ENCODE measurements around the gene VTI1A. TPM values are rescaled to one million over a fixed set of nuclear protein-coding genes. Genes with fewer than 3 reads are reported as not detected.

The VTI1A gene
- total and polyA plus RNA-seq, 2 of the 13 experiments (the other 11 are each of a cell fraction or from before 2014, with no cell fraction given): 11.7 to 32.7 TPM

DNA sequence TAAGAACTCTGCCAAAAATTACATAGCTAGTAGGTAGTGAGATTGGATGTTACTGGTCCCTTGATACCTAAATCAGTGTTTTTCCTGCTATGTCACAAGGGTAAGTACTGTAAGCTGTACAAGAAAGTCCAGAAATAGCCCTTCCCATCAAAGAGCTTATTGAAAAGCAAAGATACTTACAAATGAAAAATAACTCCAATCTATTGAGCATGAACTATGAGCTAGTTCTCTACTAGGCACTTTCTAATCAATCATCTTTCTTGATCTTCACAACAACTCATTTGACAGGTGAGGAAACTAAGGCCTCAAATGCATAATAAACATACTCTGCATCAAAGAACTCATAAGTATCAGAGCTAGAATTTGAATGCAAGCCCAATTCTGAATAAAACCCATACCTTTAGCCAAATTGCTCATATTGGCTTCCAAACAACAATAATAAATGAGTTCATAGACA lies 253.2 kb downstream of the VTI1A start:
- no peak overlapping the region for H3K4me3 ChIP-seq (replicated peaks in 1 of 3; ENCODE audit: insufficient read depth in 1 of 3, low read depth in 2 of 3, low read length in 3 of 3)
- no peak for TF ChIP-seq ZNF484 (CRISPR knock-in tag; IDR thresholded peaks at IDR 0.05; ENCODE audit: borderline replicate concordance, low read depth)
- no peak for TF ChIP-seq ZNF274 (CRISPR knock-in tag; IDR thresholded peaks at IDR 0.05)
- TF ChIP-seq ZNF605 (CRISPR knock-in tag; IDR thresholded peaks at IDR 0.05): no peak
- no peak for TF ChIP-seq CENPX (CRISPR knock-in tag; IDR thresholded peaks at IDR 0.05)
- TF ChIP-seq NCOA1 (CRISPR knock-in tag; IDR thresholded peaks at IDR 0.05): no peak
- H3K9ac ChIP-seq (ENCODE audit: insufficient read depth, low read depth, low read length): no peak overlapping the region
- CTCF ChIA-PET (ENCODE audit: low intra/inter-chr PET ratio, low total read pairs): no interaction called here
- DNase-seq (ENCODE audit: low spot score): no peak
- H3K27ac ChIP-seq (ENCODE audit: extremely low read length, insufficient read depth, low read length): no peak overlapping the region
- FAIRE-seq: no peak
- no peaks in the 10 kb centered on the region for H3K79me2 ChIP-seq (ENCODE audit: insufficient read depth, low read length)
- H3K4me1 ChIP-seq (ENCODE audit: insufficient read depth, low read length): peaks cover 37% of the 10 kb centered on the region
- H2AFZ ChIP-seq (ENCODE audit: low read length): no peak overlapping the region
- H3K36me3 ChIP-seq (replicated peaks in 1 of 2; ENCODE audit: control insufficient read depth in 1 of 2, insufficient read depth in 2 of 2, low read length in 2 of 2): no peaks in the 10 kb centered on the region
- POLR2A ChIA-PET: interaction anchor here (1.0 kb wide), 1 partner anchor 17 kb away, joined by 3 read pairs; no protein-coding TSS in a partner anchor
- H3K9me3 ChIP-seq (ENCODE audit: low read length): no peaks in the 10 kb centered on the region
- BruUV-seq (replicated peaks): no TSS peak
- H3K4me2 ChIP-seq (ENCODE audit: low read depth, low read length): no peak overlapping the region
- H4K20me1 ChIP-seq (ENCODE audit: insufficient read depth, low read length): no peaks in the 10 kb centered on the region
- ATAC-seq: no peak
- H3K27me3 ChIP-seq (ENCODE audit: control insufficient read depth in 1 of 2, insufficient read depth in 2 of 2, low read length in 2 of 2): no peaks in the 10 kb centered on the region
- in situ Hi-C loops (cut with HindIII; ENCODE audit: extremely low pct_ligation_motif_present, low pct_unique_long_range_greater_than_20kb) (no loop called here), intact Hi-C loops (cut with micrococcal nuclease; ENCODE audit: unreplicated experiment) (no loop called here)

DNA sequence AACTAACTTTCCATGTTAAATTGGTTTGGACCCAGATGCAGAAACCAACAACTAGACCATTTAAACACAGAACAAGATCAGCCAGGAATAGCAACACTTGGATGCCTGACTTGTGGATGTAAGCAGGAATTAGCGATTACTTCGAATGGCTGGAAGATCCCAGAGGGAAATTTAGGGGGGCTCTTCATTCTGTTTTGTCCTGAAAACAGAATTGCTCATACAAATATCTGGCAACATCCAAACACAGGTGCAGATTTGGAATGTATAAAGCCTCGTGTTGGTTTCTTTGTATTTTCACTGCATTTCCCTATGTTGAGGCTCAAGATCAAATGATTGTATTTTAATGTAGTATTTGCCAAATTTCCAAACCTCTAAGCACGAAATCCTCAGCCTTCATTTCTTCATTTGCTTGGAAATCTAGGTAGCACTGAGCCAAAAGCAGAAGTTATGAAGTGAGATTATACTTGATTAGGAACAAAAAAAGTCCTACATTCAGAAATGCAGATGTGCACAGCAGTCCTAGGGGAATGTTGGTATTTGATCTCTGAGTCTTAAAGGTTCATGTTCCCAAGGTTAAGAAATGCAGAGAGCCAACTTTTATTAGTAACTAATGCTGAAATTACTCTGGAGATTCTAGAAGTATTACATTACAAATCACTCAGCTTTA lies 254.3 kb downstream of the VTI1A start:
- intact Hi-C loops (cut with micrococcal nuclease; ENCODE audit: unreplicated experiment): no loop called here
- H3K79me2 ChIP-seq (ENCODE audit: insufficient read depth, low read length): no peaks in the 10 kb centered on the region
- no peak overlapping the region for H2AFZ ChIP-seq (ENCODE audit: low read length)
- POLR2A ChIA-PET: no interaction called here
- CTCF ChIA-PET (ENCODE audit: low intra/inter-chr PET ratio, low total read pairs): no interaction called here
- no peak overlapping the region for H3K4me2 ChIP-seq (ENCODE audit: low read depth, low read length)
- H3K4me3 ChIP-seq (replicated peaks in 1 of 3; ENCODE audit: insufficient read depth in 1 of 3, low read depth in 2 of 3, low read length in 3 of 3): no peak overlapping the region
- H3K9ac ChIP-seq (ENCODE audit: insufficient read depth, low read depth, low read length): no peak overlapping the region
- peaks cover 26% of the 10 kb centered on the region for H3K4me1 ChIP-seq (ENCODE audit: insufficient read depth, low read length)
- TF ChIP-seq NR1H2 (CRISPR knock-in tag; IDR thresholded peaks at IDR 0.05; ENCODE audit: borderline replicate concordance, low read depth) (no peak), HDAC6 (IDR thresholded peaks at IDR 0.05; ENCODE audit: low read depth, low read length) (no peak), ZNF75D (CRISPR knock-in tag; IDR thresholded peaks at IDR 0.05; ENCODE audit: borderline replicate concordance) (no peak), RORA (CRISPR knock-in tag; IDR thresholded peaks at IDR 0.05) (no peak), YEATS4 (CRISPR knock-in tag; IDR thresholded peaks at IDR 0.05; ENCODE audit: borderline replicate concordance) (no peak), POGZ (CRISPR knock-in tag; IDR thresholded peaks at IDR 0.05) (no peak), ZNF484 (CRISPR knock-in tag; IDR thresholded peaks at IDR 0.05; ENCODE audit: borderline replicate concordance, low read depth) (no peak), ZNF496 (CRISPR knock-in tag; IDR thresholded peaks at IDR 0.05; ENCODE audit: insufficient replicate concordance) (no peak), ATF1 (CRISPR knock-in tag; IDR thresholded peaks at IDR 0.05) (no peak), ZNF616 (CRISPR knock-in tag; IDR thresholded peaks at IDR 0.05; ENCODE audit: low read depth) (no peak), KDM4B (CRISPR knock-in tag; IDR thresholded peaks at IDR 0.05) (no peak), ZNF850 (CRISPR knock-in tag; conservative IDR thresholded peaks at IDR 0.05) (no peak)
- TF ChIP-seq, protein P1, sequence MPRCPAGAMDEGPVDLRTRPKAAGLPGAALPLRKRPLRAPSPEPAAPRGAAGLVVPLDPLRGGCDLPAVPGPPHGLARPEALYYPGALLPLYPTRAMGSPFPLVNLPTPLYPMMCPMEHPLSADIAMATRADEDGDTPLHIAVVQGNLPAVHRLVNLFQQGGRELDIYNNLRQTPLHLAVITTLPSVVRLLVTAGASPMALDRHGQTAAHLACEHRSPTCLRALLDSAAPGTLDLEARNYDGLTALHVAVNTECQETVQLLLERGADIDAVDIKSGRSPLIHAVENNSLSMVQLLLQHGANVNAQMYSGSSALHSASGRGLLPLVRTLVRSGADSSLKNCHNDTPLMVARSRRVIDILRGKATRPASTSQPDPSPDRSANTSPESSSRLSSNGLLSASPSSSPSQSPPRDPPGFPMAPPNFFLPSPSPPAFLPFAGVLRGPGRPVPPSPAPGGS (CRISPR knock-in tag; IDR thresholded peaks at IDR 0.05): no peak
- WGBS (ENCODE audit: low lambda C conversion rate): 94% methylated on average over 4 of the region's 4 CpGs
- BruUV-seq (replicated peaks): no TSS peak
- FAIRE-seq: no peak
- H3K27me3 ChIP-seq (ENCODE audit: control insufficient read depth in 1 of 2, insufficient read depth in 2 of 2, low read length in 2 of 2): no peaks in the 10 kb centered on the region
- no peaks in the 10 kb centered on the region for H3K36me3 ChIP-seq (replicated peaks in 1 of 2; ENCODE audit: control insufficient read depth in 1 of 2, insufficient read depth in 2 of 2, low read length in 2 of 2)
- H3K9me3 ChIP-seq (ENCODE audit: low read length): no peaks in the 10 kb centered on the region
- in situ Hi-C loops (cut with HindIII; ENCODE audit: extremely low pct_ligation_motif_present, low pct_unique_long_range_greater_than_20kb): no loop called here
- no peak overlapping the region for H3K27ac ChIP-seq (ENCODE audit: extremely low read length, insufficient read depth, low read length)
- H4K20me1 ChIP-seq (ENCODE audit: insufficient read depth, low read length): no peaks in the 10 kb centered on the region
- no peak for DNase-seq (ENCODE audit: low spot score)
- no peak for ATAC-seq

Data from HepG2 (cell line).